Hepatocyte (in vitro differentiated cells): ENCODE measurements around the gene NR2E1. TPM values are rescaled to one million over a fixed set of nuclear protein-coding genes. Genes with fewer than 3 reads are reported as not detected.
A peak's percentile ranks its signal among the peaks of the same experiment; 100 is the strongest.

Source experiments
- DNase-seq: peaks from one replicate; pipeline ENCODE4 v3.0.0-alpha.2; 2016; ENCODE audit warnings: low spot score
- H2AFZ ChIP-seq: fragments of 200-600 bp; sonication (generic); 2 replicates; pipeline ENCODE4 v1.6.0; 2016; ENCODE audit warnings: antibody characterized with exemption, mild to moderate bottlenecking
- H3K27ac ChIP-seq: fragments of 200-600 bp; sonication (generic); 2 replicates; pipeline ENCODE4 v1.5.1; 2016; ENCODE audit warnings: mild to moderate bottlenecking
- H3K27me3 ChIP-seq: fragments of 200-600 bp; sonication (generic); 2 replicates; pipeline ENCODE4 v1.6.1; 2016
- H3K36me3 ChIP-seq: fragments of 200-600 bp; sonication (generic); replicated peaks from 2 replicates; pipeline ENCODE4 v1.5.1; 2016; ENCODE audit warnings: low read depth; ENCODE audit not compliant: insufficient read depth
- H3K4me1 ChIP-seq: fragments of 200-600 bp; sonication (generic); 2 replicates; pipeline ENCODE4 v1.5.1; 2016; ENCODE audit warnings: mild to moderate bottlenecking, moderate library complexity; ENCODE audit not compliant: insufficient read depth
- H3K4me2 ChIP-seq: fragments of 200-600 bp; sonication (generic); 2 replicates; pipeline ENCODE4 v1.6.0; 2016
- H3K4me3 ChIP-seq: fragments of 200-600 bp; sonication (generic); 2 replicates; pipeline ENCODE4 v1.5.1; 2016; ENCODE audit warnings: mild to moderate bottlenecking
- H3K79me2 ChIP-seq: fragments of 200-600 bp; sonication (generic); 2 replicates; pipeline ENCODE4 v1.6.0; 2017; ENCODE audit warnings: mild to moderate bottlenecking
- H3K9me2 ChIP-seq: fragments of 200-600 bp; sonication (generic); replicated peaks from 2 replicates; pipeline ENCODE4 v1.6.0; 2017; ENCODE audit warnings: mild to moderate bottlenecking; ENCODE audit not compliant: insufficient read depth
- H3K9me3 ChIP-seq: fragments of 200-600 bp; sonication (generic); 2 replicates; pipeline ENCODE4 v1.5.1; 2016; ENCODE audit warnings: low read depth, mild to moderate bottlenecking
- H4K20me1 ChIP-seq: fragments of 200-600 bp; sonication (generic); 2 replicates; pipeline ENCODE4 v1.6.0; 2016; ENCODE audit warnings: mild to moderate bottlenecking; ENCODE audit not compliant: insufficient read depth, poor library complexity, severe bottlenecking
- CTCF ChIP-seq: fragments of 200-600 bp; sonication (generic); IDR thresholded peaks from 2 replicates; pipeline ENCODE4 v1.5.1; 2016; ENCODE audit warnings: antibody characterized with exemption, mild to moderate bottlenecking; ENCODE audit not compliant: poor library complexity
- EZH2 ChIP-seq: fragments of 200-600 bp; sonication (generic); IDR thresholded peaks from 2 replicates; pipeline ENCODE4 v1.6.1; 2016; ENCODE audit warnings: antibody characterized with exemption, mild to moderate bottlenecking, borderline replicate concordance
- EZH2phosphoT487 ChIP-seq: fragments of 200-600 bp; sonication (generic); IDR thresholded peaks from one replicate; pipeline ENCODE4 v1.6.1; 2018; ENCODE audit warnings: antibody characterized with exemption, mild to moderate bottlenecking, low read depth, moderate library complexity; ENCODE audit not compliant: unreplicated experiment, severe bottlenecking
- WGBS: methylation state at CpG from one replicate; pipeline ENCODE4 v1.1.6; 2016; ENCODE audit warnings: low lambda C conversion rate; ENCODE audit errors: missing lambda C conversion rate; 5-methylcytosine and 5-hydroxymethylcytosine counted together
- polyA plus RNA-seq: library from polyadenylated mRNA; unstranded; fragments of >200 nt; fragmentation: Nextera tagmentation; extraction: Ambion mirVana; gene quantifications from 2 replicates; pipeline ENCODE4 v1.2.1, GENCODE V29; 2016
- total RNA-seq: library from RNA; depleted of rRNA; stranded (reverse); fragments of >200 nt; gene quantifications from 2 replicates; pipeline ENCODE4 v1.2.3, GENCODE V29; 2014

NR2E1 gene
- total and polyA plus RNA-seq, 2 experiments from 2014 or later = not detected

- Histone ChIP-seq H3K36me3 (no peaks in the 10 kb centered on the region), H3K27ac (no peak overlapping the region), H2AFZ (no peak overlapping the region), H4K20me1 (no peaks in the 10 kb centered on the region), H3K79me2 (no peaks in the 10 kb centered on the region), H3K4me1 (peaks cover 11% of the 10 kb centered on the region), H3K4me2 (no peak overlapping the region), H3K27me3 (peaks cover 66% of the 10 kb centered on the region), H3K9me3 (no peaks in the 10 kb centered on the region), H3K4me3 (no peak overlapping the region), H3K9me2 (no peaks in the 10 kb centered on the region)
- TF ChIP-seq CTCF (no peak), EZH2 (peak; percentile 14)
- no peak for DNase-seq
- 31% methylated on average over 7 of the region's 7 CpGs for WGBS
Observed at GRCh38 chr6:108123946-108124345, 41.9 kb upstream of the NR2E1 start.

- peak overlapping the region; percentile 41 for H3K27ac ChIP-seq
- H3K79me2 ChIP-seq = no peaks in the 10 kb centered on the region
- no peaks in the 10 kb centered on the region for H4K20me1 ChIP-seq
- H3K4me2 ChIP-seq = no peak overlapping the region
- H2AFZ ChIP-seq = no peak overlapping the region
- TF ChIP-seq CTCF (no peak), EZH2phosphoT487 (no peak), EZH2 (no peak)
- no peak for DNase-seq
- H3K36me3 ChIP-seq = no peaks in the 10 kb centered on the region
- no peaks in the 10 kb centered on the region for H3K9me3 ChIP-seq
- no peaks in the 10 kb centered on the region for H3K9me2 ChIP-seq
- H3K4me3 ChIP-seq = no peak overlapping the region
- H3K27me3 ChIP-seq = peaks cover 35% of the 10 kb centered on the region
- peaks cover 5% of the 10 kb centered on the region for H3K4me1 ChIP-seq
- WGBS = 91% methylated on average over 1 of the region's 1 CpG
Observed at GRCh38 chr6:108127056-108127455, 38.8 kb upstream of the NR2E1 start.

GRCh38 chr6:108127826-108128225 lies 38.0 kb upstream of the NR2E1 start:
- peaks cover 27% of the 10 kb centered on the region for H3K27me3 ChIP-seq

More at GRCh38 chr6:108127826-108128225, 38.0 kb upstream of the NR2E1 start:
- Histone ChIP-seq H3K4me1 (peaks cover 5% of the 10 kb centered on the region), H3K79me2 (no peaks in the 10 kb centered on the region), H4K20me1 (no peaks in the 10 kb centered on the region), H3K4me2 (no peak overlapping the region), H3K36me3 (no peaks in the 10 kb centered on the region), H3K27ac (peak overlapping the region; percentile 41), H3K9me3 (no peaks in the 10 kb centered on the region), H3K4me3 (no peak overlapping the region), H2AFZ (no peak overlapping the region), H3K9me2 (no peaks in the 10 kb centered on the region)
- DNase-seq = peak; percentile 71
- WGBS = 36% methylated on average over 2 of the region's 2 CpGs
- TF ChIP-seq EZH2 (no peak), EZH2phosphoT487 (no peak), CTCF (no peak)
